ENCODE results near the gene SFI1.

SFI1 gene

DNA sequence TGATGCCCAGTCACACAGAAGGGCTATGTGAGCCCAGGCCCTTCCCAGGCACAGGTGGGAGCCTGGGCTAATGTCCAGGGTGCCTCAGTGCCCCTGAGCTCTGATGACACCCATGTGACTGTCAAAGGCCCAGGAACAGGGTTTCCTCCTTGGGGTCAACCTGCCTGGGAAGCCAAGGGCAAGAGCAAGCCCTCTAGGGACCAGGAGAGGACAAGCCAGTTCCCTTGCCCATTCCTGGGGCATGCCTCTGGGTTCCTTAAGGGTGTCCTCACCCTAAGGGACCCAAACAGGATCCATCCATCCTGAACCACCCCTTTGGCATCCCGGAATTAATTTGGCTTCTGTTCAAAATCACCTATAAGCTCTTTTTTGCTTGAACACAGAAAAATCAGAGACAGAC is 126.6 kb downstream of the SFI1 start:
- TF ChIP-seq, protein P1, sequence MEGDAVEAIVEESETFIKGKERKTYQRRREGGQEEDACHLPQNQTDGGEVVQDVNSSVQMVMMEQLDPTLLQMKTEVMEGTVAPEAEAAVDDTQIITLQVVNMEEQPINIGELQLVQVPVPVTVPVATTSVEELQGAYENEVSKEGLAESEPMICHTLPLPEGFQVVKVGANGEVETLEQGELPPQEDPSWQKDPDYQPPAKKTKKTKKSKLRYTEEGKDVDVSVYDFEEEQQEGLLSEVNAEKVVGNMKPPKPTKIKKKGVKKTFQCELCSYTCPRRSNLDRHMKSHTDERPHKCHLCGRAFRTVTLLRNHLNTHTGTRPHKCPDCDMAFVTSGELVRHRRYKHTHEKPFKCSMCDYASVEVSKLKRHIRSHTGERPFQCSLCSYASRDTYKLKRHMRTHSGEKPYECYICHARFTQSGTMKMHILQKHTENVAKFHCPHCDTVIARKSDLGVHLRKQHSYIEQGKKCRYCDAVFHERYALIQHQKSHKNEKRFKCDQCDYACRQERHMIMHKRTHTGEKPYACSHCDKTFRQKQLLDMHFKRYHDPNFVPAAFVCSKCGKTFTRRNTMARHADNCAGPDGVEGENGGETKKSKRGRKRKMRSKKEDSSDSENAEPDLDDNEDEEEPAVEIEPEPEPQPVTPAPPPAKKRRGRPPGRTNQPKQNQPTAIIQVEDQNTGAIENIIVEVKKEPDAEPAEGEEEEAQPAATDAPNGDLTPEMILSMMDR (IDR thresholded peaks at IDR 0.05; ENCODE audit: control insufficient read depth, insufficient read depth, low read depth, low read length, missing control alignments), result no peak
- no peak overlapping the region for H3K4me3 ChIP-seq (ENCODE audit: control insufficient read depth, low read depth, low read length)
- no peak for DNase-seq (ENCODE audit: low read depth)

DNA sequence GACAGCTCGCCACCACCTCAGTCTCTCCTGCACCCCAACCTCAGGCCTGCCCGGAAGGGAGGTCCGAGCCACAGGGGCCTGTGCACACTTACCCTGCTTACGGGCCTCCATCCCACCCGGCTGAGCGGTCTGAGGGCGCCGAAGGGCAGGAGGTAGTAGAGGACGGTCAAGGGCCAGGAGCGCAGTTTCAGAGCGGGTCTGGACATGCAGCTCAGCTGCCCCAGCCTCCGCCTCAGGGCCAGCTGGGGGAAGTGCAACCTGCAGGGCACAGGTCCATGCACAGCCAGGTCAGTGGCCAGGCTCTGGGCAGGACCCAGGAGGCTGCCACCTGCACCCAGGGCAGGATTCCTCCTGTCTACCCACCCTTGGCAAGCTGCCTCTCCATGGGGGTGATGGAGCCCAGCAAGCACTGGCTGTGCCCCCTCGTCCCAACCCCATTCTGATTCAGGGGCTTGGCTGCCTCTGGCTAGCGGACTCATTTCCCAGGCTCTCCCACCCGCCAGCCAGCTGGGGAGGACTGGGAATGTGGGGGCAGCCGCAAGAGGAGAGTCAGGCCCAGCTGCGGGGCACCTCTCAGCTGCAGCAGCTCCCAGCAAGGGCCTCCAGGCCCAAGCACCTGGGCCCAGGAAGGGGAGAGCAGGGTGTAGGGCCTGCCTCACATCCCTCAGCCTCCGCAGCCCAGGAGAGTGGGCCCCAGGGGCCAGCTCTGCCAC is 127.4 kb downstream of the SFI1 start:
- TF ChIP-seq, protein P1 (IDR thresholded peaks at IDR 0.05; ENCODE audit: control insufficient read depth, insufficient read depth, low read depth, low read length, missing control alignments), result no peak
- DNase-seq (ENCODE audit: low read depth), result no peak
- H3K4me3 ChIP-seq (ENCODE audit: control insufficient read depth, low read depth, low read length), result no peak overlapping the region

DNA sequence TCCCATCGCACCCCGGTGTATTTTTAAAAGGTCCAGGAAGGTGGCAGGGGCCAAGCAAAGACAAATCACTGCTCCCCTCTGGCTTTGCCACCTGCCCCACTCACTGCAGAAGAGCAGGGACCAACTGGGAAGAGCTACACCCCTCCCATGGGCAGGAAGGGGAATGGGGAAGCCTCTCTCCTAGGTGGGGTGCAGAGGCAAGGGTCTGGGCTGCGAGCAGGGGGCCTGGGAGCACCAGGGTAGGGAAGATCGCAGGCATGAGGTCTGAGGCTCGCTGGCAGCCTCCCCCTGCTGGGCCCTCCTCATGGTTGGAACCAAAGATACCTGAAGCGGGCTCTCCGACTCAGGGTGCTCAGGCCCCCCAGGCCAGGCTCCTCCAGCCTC is 128.9 kb downstream of the SFI1 start:
- TF ChIP-seq, protein P1 (IDR thresholded peaks at IDR 0.05; ENCODE audit: control insufficient read depth, insufficient read depth, low read depth, low read length, missing control alignments), result no peak
- no peak overlapping the region for H3K4me3 ChIP-seq (ENCODE audit: control insufficient read depth, low read depth, low read length)
- no peak for DNase-seq (ENCODE audit: low read depth)

DNA sequence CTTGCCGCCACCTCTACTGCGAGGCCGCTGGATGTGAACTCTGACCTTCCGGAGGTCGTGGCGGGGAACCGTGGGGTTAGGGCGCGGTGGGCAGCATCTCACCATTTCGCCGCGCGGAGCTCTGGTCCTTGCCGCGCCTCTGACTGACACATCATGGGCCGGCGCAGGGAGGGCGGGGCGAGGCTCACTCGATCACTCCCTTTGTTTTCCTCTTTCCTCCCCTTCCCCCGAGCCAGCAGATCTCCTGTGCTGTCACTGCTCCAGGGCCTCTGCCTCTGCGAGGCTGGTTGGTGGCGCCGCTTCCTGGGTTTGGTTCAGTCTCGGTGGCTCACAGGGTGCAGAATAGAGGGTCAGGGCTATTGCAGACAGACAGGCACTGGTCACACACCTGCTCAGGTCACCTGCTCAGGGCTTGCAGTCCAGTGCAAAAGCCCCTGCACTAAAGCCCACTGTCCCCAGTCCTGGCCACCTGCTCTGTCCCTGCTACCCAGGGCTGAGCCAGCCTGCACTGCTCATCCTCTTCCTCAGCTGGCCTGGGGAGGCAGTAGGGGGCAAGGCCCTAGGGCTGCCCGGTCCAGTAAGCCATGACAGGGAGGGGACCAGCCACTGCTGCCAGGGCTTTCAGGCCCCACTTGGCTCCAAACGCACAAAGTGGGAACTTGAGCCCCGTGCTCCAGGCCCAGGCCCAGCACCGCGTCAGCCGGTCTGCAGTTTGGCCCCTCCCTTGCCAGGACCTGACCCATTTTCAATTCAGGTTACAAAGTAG is 129.5 kb downstream of the SFI1 start:
- no peak overlapping the region for H3K4me3 ChIP-seq (ENCODE audit: control insufficient read depth, low read depth, low read length)
- DNase-seq (ENCODE audit: low read depth), result no peak
- TF ChIP-seq, protein P1 (IDR thresholded peaks at IDR 0.05; ENCODE audit: control insufficient read depth, insufficient read depth, low read depth, low read length, missing control alignments), result no peak

DNA sequence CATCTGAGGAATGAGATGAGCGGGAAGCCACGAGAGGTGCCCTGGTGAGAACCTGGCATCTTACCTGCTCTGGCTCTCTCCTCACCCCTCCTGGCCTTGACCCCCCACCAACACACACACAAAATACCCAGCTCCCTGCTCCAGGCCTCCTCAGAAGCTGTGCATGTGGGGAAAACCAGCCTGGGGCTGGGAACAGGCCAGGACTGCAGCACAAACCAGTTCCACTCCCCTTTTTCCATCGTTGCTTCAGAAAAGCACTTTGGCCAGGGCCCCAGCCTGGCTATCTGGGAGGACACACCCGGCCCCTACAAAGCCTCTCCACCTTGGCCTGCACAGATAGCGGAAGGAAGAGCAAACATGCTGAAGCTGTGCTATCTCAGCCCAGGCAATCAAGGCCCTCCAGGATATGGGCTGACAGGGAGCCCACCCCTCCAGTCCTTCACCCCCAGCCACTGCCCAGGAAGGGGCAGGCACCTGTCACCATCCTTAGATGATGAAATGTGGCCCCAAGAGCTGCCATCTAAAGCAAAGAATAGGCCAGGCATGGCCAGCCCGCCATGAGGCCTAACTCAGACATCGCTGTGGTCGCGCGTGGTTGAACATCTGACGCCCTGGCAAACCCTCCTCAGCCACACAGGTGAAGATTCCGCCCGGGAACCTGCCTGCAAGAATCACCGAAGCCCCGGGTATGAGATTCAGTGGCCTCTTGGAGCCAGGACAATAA is 130.3 kb downstream of the SFI1 start:
- TF ChIP-seq, protein P1 (IDR thresholded peaks at IDR 0.05; ENCODE audit: control insufficient read depth, insufficient read depth, low read depth, low read length, missing control alignments), result no peak
- H3K4me3 ChIP-seq (ENCODE audit: control insufficient read depth, low read depth, low read length), result no peak overlapping the region
- DNase-seq (ENCODE audit: low read depth), result no peak

DNA sequence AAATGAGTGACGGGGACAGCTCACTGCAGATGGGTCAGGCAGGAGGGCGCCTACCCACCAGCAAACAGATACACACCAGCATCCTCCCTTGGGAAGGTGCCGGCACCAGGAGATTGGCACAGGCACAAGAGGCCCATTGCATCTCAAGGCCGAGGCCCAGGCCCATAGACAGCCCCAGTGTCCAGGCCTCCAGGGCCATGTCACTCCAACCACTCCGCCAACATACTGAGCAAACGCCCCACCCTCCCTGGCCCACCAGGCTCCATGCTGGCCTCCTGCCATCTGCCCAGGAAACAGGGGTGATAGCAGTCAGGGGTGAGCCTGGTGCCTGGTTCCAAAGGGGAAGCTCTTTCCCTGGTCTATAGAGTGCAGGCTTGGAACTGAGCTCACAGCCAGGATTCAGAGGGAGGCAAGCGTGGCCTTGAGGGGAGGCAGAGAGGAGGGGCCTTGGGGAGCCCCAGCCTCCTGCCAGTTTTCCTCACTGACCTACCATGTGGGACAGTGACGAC is 130.9 kb downstream of the SFI1 start:
- no peak for DNase-seq (ENCODE audit: low read depth)
- H3K4me3 ChIP-seq (ENCODE audit: control insufficient read depth, low read depth, low read length), result no peak overlapping the region
- TF ChIP-seq, protein P1 (IDR thresholded peaks at IDR 0.05; ENCODE audit: control insufficient read depth, insufficient read depth, low read depth, low read length, missing control alignments), result no peak

Data from AG09309 (cell line).